Sigmoid colon (tissue), 7 donors: ENCODE data around the gene TECR. TPM values are rescaled to one million over a fixed set of nuclear protein-coding genes. Genes with fewer than 3 reads are reported as not detected.

Source experiments
- DNase-seq: peaks from one replicate; pipeline ENCODE4 v3.0.0-alpha.2; 2019
- H3K27ac ChIP-seq, 4 donors: fragments of 200-600 bp; sonication (generic); one replicate each; pipeline ENCODE4 v1.5.1; 2016 to 2019; ENCODE audit warnings: mild to moderate bottlenecking in 1 of 4
- H3K27me3 ChIP-seq, 3 donors: fragments of 200-600 bp; sonication (generic); one replicate each; pipeline ENCODE4 v1.5.1; 2019; ENCODE audit warnings: mild to moderate bottlenecking in 1 of 3
- H3K36me3 ChIP-seq, 4 donors: fragments of 200-600 bp; sonication (generic); one replicate each; pipeline ENCODE4 v1.5.1; 2016 to 2019
- H3K4me1 ChIP-seq, 4 donors: fragments of 200-600 bp; sonication (generic); one replicate each; pipeline ENCODE4 v1.5.1; 2017 to 2019
- H3K4me3 ChIP-seq, 4 donors: fragments of 200-600 bp; sonication (generic); one replicate each; pipeline ENCODE4 v1.5.1; 2017 to 2019; ENCODE audit warnings: mild to moderate bottlenecking in 2 of 4, moderate library complexity in 1 of 4
- H3K9me3 ChIP-seq, 4 donors: fragments of 200-600 bp in 3 of 4; sonication (generic) in 3 of 4; one replicate each; pipeline versions ENCODE4 v1.5.1 to v1.6.1; 2013 to 2019
- EP300 ChIP-seq, 4 donors: sonication (generic); formaldehyde crosslinking; IDR thresholded peaks; one replicate each; pipeline ENCODE4 v1.6.1; 2017; ENCODE audit warnings: antibody characterized with exemption in 4 of 4
- POLR2A ChIP-seq, 2 donors: fragments of 450-650 bp; IDR thresholded peaks; one replicate each; pipeline ENCODE4 v1.6.1; 2016; ENCODE audit warnings: antibody characterized with exemption in 2 of 2, mild to moderate bottlenecking in 2 of 2, moderate library complexity in 2 of 2
- POLR2AphosphoS5 ChIP-seq, 4 donors: sonication (generic); formaldehyde crosslinking; IDR thresholded peaks; one replicate each; pipeline ENCODE4 v1.6.1; 2017; ENCODE audit warnings: antibody characterized with exemption in 4 of 4
- WGBS, 2 donors: extraction: QIAGEN DNeasy Blood & Tissue Kit; methylation state at CpG; one replicate each; pipeline ENCODE4 v1.1.7; 2013; 5-methylcytosine and 5-hydroxymethylcytosine counted together
- intact Hi-C: fragments of 100-400 bp; cut with DNase I; formaldehyde crosslinking; loops from one replicate; pipeline ENCODE4 v1.15.1; 2023
- polyA plus RNA-seq, 3 donors: library from polyadenylated mRNA; stranded (reverse); fragments of 200-250 nt; gene quantifications; one replicate each; pipeline ENCODE4 v1.2.3, GENCODE V29; 2013
- total RNA-seq, 4 donors: library from RNA; depleted of rRNA; stranded (reverse); fragments of >200 nt; gene quantifications; one replicate each; pipeline ENCODE4 v1.1.0, GENCODE V29; 2016
- TF ChIP-seq, protein P1 (sequence below), 4 experiments: fragments of 450-650 bp in 3 of 4; fragments of 200-600 bp in 1 of 4; IDR thresholded peaks; one replicate each; pipeline ENCODE4 v1.5.1; 2016 to 2019; ENCODE audit warnings: antibody characterized with exemption in 4 of 4, mild to moderate bottlenecking in 3 of 4, moderate library complexity in 2 of 4
- donor health status: healthy with polysubstance abuse.
- donor health status: Bipolar disorder and iron deficiency.
- donor health status: healthy.

The TECR gene
- total and polyA plus RNA-seq, 7 donors: 20.6 to 139 (median 32.4) TPM

GRCh38 chr19:14570864-14571527, 41.6 kb downstream of the TECR start:
- peaks cover 0 to 38% (median 36%) of the 10 kb centered on the region in 4 donors for H3K4me1 ChIP-seq
- TF ChIP-seq, protein P1, sequence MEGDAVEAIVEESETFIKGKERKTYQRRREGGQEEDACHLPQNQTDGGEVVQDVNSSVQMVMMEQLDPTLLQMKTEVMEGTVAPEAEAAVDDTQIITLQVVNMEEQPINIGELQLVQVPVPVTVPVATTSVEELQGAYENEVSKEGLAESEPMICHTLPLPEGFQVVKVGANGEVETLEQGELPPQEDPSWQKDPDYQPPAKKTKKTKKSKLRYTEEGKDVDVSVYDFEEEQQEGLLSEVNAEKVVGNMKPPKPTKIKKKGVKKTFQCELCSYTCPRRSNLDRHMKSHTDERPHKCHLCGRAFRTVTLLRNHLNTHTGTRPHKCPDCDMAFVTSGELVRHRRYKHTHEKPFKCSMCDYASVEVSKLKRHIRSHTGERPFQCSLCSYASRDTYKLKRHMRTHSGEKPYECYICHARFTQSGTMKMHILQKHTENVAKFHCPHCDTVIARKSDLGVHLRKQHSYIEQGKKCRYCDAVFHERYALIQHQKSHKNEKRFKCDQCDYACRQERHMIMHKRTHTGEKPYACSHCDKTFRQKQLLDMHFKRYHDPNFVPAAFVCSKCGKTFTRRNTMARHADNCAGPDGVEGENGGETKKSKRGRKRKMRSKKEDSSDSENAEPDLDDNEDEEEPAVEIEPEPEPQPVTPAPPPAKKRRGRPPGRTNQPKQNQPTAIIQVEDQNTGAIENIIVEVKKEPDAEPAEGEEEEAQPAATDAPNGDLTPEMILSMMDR (IDR thresholded peaks at IDR 0.05): no peak
- no peak for TF ChIP-seq EP300 (IDR thresholded peaks at IDR 0.05)
- TF ChIP-seq POLR2AphosphoS5 (IDR thresholded peaks at IDR 0.05): no peak
- TF ChIP-seq POLR2A (IDR thresholded peaks at IDR 0.05): no peak
- H3K27me3 ChIP-seq: no peaks in the 10 kb centered on the region
- no peaks in the 10 kb centered on the region for H3K9me3 ChIP-seq
- H3K36me3 ChIP-seq: peaks cover 0 to 14% (median 5%) of the 10 kb centered on the region in 4 donors
- intact Hi-C loops: no loop called here
- peak overlapping the region; percentile 63 to 94 (median 82) for H3K4me3 ChIP-seq
- DNase-seq: no peak
- H3K27ac ChIP-seq: peak overlapping the region; percentile 70 to 87 (median 83)
- WGBS, 2 donors: 24 to 46% methylated on average over 22 of the region's 22 CpGs

- peak; percentile 59 to 60 for TF ChIP-seq POLR2A (IDR thresholded peaks at IDR 0.05)
- peak; percentile 61 to 92 (median 87) for TF ChIP-seq POLR2AphosphoS5 (IDR thresholded peaks at IDR 0.05)
- TF ChIP-seq, protein P1 (IDR thresholded peaks at IDR 0.05): peak in 3 of 4 experiments; percentile 54 to 76 (median 60)
- no peak for TF ChIP-seq EP300 (IDR thresholded peaks at IDR 0.05)
- intact Hi-C loops: loop anchor here (1.0 to 2.0 kb wide), 2 partner anchors 43 to 118 kb away; partner anchors contain the start of genes TECR and ZNF333
- WGBS, 2 donors: 1 to 3% methylated on average over 40 of the region's 40 CpGs
These were observed 42.5 kb downstream of the TECR start, which contains the start of gene NDUFB7 for GRCh38 chr19:14571695-14572490. Gene NDUFB7 (minus strand): TSS chr19:14572066. CDS start chr19:14572000, 66 bp downstream.

GRCh38 chr19:14575428-14575980, 46.1 kb downstream of the TECR start:
- intact Hi-C loops: no loop called here
- H3K4me1 ChIP-seq: peaks cover 0 to 24% (median 23%) of the 10 kb centered on the region in 4 donors
- TF ChIP-seq, protein P1 (IDR thresholded peaks at IDR 0.05): no peak
- TF ChIP-seq POLR2AphosphoS5 (IDR thresholded peaks at IDR 0.05): no peak
- no peak for TF ChIP-seq EP300 (IDR thresholded peaks at IDR 0.05)
- no peak for TF ChIP-seq POLR2A (IDR thresholded peaks at IDR 0.05)
- H3K36me3 ChIP-seq: no peaks in the 10 kb centered on the region
- no peaks in the 10 kb centered on the region for H3K27me3 ChIP-seq
- 78 to 93% methylated on average over 6 of the region's 6 CpGs for WGBS, 2 donors
- no peaks in the 10 kb centered on the region for H3K9me3 ChIP-seq
- no peak overlapping the region for H3K27ac ChIP-seq
- DNase-seq: no peak
- no peak overlapping the region for H3K4me3 ChIP-seq

More at GRCh38 chr19:14571695-14572490, 42.5 kb downstream of the TECR start, which contains the start of gene NDUFB7:
- Histone ChIP-seq H3K4me3 (peak within 1 kb of the TSS; percentile 63 to 94 (median 82)), H3K9me3 (no peaks in the 10 kb centered on the region), H3K27ac (peak within 1 kb of the TSS; percentile 70 to 87 (median 83)), H3K36me3 (peaks cover 0 to 7% (median 1%) of the 10 kb centered on the region in 4 donors), H3K27me3 (no peaks in the 10 kb centered on the region), H3K4me1 (peaks cover 0 to 38% (median 36%) of the 10 kb centered on the region in 4 donors)
- DNase-seq: peak; percentile 96

- no peak for DNase-seq
- TF ChIP-seq EP300 (IDR thresholded peaks at IDR 0.05) (no peak), POLR2AphosphoS5 (IDR thresholded peaks at IDR 0.05) (no peak), POLR2A (IDR thresholded peaks at IDR 0.05) (no peak)
- TF ChIP-seq, protein P1 (IDR thresholded peaks at IDR 0.05): no peak
- Histone ChIP-seq H3K4me3 (no peak overlapping the region), H3K36me3 (no peaks in the 10 kb centered on the region), H3K27me3 (no peaks in the 10 kb centered on the region), H3K27ac (no peak overlapping the region), H3K4me1 (peaks cover 0 to 16% (median 15%) of the 10 kb centered on the region in 4 donors), H3K9me3 (no peaks in the 10 kb centered on the region)
- intact Hi-C loops: no loop called here
- 78 to 86% methylated on average over 8 of the region's 8 CpGs for WGBS, 2 donors
These were observed 47.0 kb downstream of the TECR start for GRCh38 chr19:14576363-14576762.
